SK-N-SH (cell line): ENCODE data around the gene SETX. TPM values are rescaled to one million over a fixed set of nuclear protein-coding genes. Genes with fewer than 3 reads are reported as not detected.
A peak's percentile ranks its signal among the peaks of the same experiment; 100 is the strongest.

Experiments
- CTCF ChIA-PET: fragments of 300-600, 350-600 bp; formaldehyde crosslinking; extraction: SDS; loops from one replicate; lab custom pipeline; 2021; lab: Yijun Ruan, JAX
- POLR2A ChIA-PET: fragments of 350-600 bp; sonication (Branson Sonifier 250); formaldehyde crosslinking; extraction: SDS; loops from one replicate; lab custom pipeline; 2020; ENCODE audit warnings: antibody characterized with exemption, inconsistent platforms; lab: Yijun Ruan, JAX
- DNase-seq: peaks from one replicate; pipeline ENCODE4 v3.0.0; 2012
- H2AFZ ChIP-seq: fragments of 200-600 bp; sonication (generic); 2 replicates; pipeline ENCODE4 v1.8.1; 2016; ENCODE audit warnings: antibody characterized with exemption, mild to moderate bottlenecking, low read depth
- H3F3A ChIP-seq: fragments of 200-600 bp; sonication (generic); replicated peaks from 2 replicates; pipeline ENCODE3; 2016; ENCODE audit warnings: antibody characterized with exemption, mild to moderate bottlenecking; ENCODE audit not compliant: insufficient read depth
- H3K27ac ChIP-seq, 2 experiments: fragments of 200-500 bp in 1 of 2; fragments of 200-600 bp in 1 of 2; sonication (Bioruptor generic) in 1 of 2; sonication (generic), shearing (Covaris generic) in 1 of 2; 2 replicates each; pipeline versions ENCODE4 v1.5.1 to v1.6.1; 2014 to 2016; ENCODE audit warnings: low read depth in 2 of 2, inconsistent platforms in 1 of 2, low read length in 1 of 2, mild to moderate bottlenecking in 1 of 2, mixed read lengths in 1 of 2
- H3K27me3 ChIP-seq: fragments of 200-600 bp; sonication (generic), shearing (Covaris generic); 2 replicates; pipeline ENCODE4 v1.6.1; 2016; ENCODE audit warnings: mixed run types; ENCODE audit not compliant: insufficient read depth
- H3K36me3 ChIP-seq, 2 experiments: fragments of 200-500 bp in 1 of 2; fragments of 200-600 bp in 1 of 2; sonication (Bioruptor generic) in 1 of 2; sonication (generic) in 1 of 2; replicated peaks in 1 of 2; 2 replicates each; pipeline versions ENCODE3 to v1.5.1; 2014 to 2016; ENCODE audit warnings: low read length in 1 of 2, mild to moderate bottlenecking in 1 of 2; ENCODE audit not compliant: insufficient read depth in 2 of 2, control insufficient read depth in 1 of 2
- H3K4me1 ChIP-seq, 2 experiments: fragments of 200-500 bp in 1 of 2; fragments of 200-600 bp in 1 of 2; sonication (Bioruptor generic) in 1 of 2; sonication (generic), shearing (Covaris generic) in 1 of 2; 2 replicates each; pipeline versions ENCODE4 v1.5.1 to v1.6.1; 2014 to 2016; ENCODE audit warnings: low read depth in 1 of 2, low read length in 1 of 2, mixed run types in 1 of 2; ENCODE audit not compliant: insufficient read depth in 2 of 2, control insufficient read depth in 1 of 2
- H3K4me2 ChIP-seq: fragments of 200-600 bp; sonication (generic), shearing (Covaris generic); 2 replicates; pipeline ENCODE4 v1.6.1; 2017; ENCODE audit warnings: mixed run types
- H3K4me3 ChIP-seq, 2 experiments: fragments of 200-500 bp in 1 of 2; fragments of 200-600 bp in 1 of 2; sonication (Bioruptor generic) in 1 of 2; sonication (generic), shearing (Covaris generic) in 1 of 2; 2 replicates each; pipeline versions ENCODE4 v1.5.1 to v1.8.1; 2014 to 2016; ENCODE audit warnings: low read depth in 2 of 2, inconsistent platforms in 1 of 2, low read length in 1 of 2, mild to moderate bottlenecking in 1 of 2, mixed read lengths in 1 of 2, moderate library complexity in 1 of 2
- H3K79me2 ChIP-seq: fragments of 200-600 bp; sonication (generic); 2 replicates; pipeline ENCODE4 v1.8.1; 2017; ENCODE audit warnings: mild to moderate bottlenecking; ENCODE audit not compliant: insufficient read depth
- H3K9ac ChIP-seq: fragments of 200-600 bp; sonication (generic); 2 replicates; pipeline ENCODE4 v1.6.1; 2017; ENCODE audit warnings: mixed run types
- H3K9me2 ChIP-seq: fragments of 200-600 bp; sonication (generic); 2 replicates; pipeline ENCODE4 v1.6.1; 2017; ENCODE audit warnings: mixed run types
- H3K9me3 ChIP-seq: fragments of 200-600 bp; sonication (generic); 2 replicates; pipeline ENCODE4 v1.6.1; 2017; ENCODE audit warnings: mixed run types, mild to moderate bottlenecking, moderate library complexity
- H4K20me1 ChIP-seq: fragments of 200-600 bp; sonication (generic); 2 replicates; pipeline ENCODE4 v1.6.1; 2017; ENCODE audit warnings: mild to moderate bottlenecking, mixed run types; ENCODE audit not compliant: insufficient read depth
- CTCF ChIP-seq: fragments of 200-600 bp; sonication (generic); IDR thresholded peaks from 2 replicates; pipeline ENCODE4 v1.6.1; 2017; ENCODE audit warnings: antibody characterized with exemption, mild to moderate bottlenecking, moderate library complexity
- ELF1 ChIP-seq: IDR thresholded peaks from 2 replicates; pipeline ENCODE4 v1.4.0; 2012
- FOSL2 ChIP-seq: IDR thresholded peaks from 2 replicates; pipeline ENCODE4 v1.4.0; 2012; ENCODE audit warnings: low read depth, mild to moderate bottlenecking, moderate library complexity, borderline replicate concordance
- FOXM1 ChIP-seq: IDR thresholded peaks from 2 replicates; pipeline ENCODE4 v1.4.0; 2012; ENCODE audit warnings: low read depth, mild to moderate bottlenecking
- IRF3 ChIP-seq: fragments of 150-350 bp; IDR thresholded peaks from 2 replicates; pipeline ENCODE4 v1.6.1; 2016; ENCODE audit warnings: mild to moderate bottlenecking, low read depth, low read length
- MAX ChIP-seq: IDR thresholded peaks from 2 replicates; pipeline ENCODE4 v1.4.0; 2012; ENCODE audit warnings: low read depth
- MXI1 ChIP-seq: IDR thresholded peaks from 2 replicates; pipeline ENCODE4 v1.6.1; 2012; ENCODE audit warnings: mild to moderate bottlenecking, low read depth, low read length, improper control_type of control experiment
- NFIC ChIP-seq: IDR thresholded peaks from 2 replicates; pipeline ENCODE4 v1.4.0; 2012; ENCODE audit warnings: borderline replicate concordance
- NRF1 ChIP-seq: IDR thresholded peaks from 2 replicates; pipeline ENCODE4 v1.6.1; 2012; ENCODE audit warnings: low read depth, mild to moderate bottlenecking, low read length
- WGBS: methylation state at CpG from one replicate; pipeline ENCODE4 v1.1.6; 2017; ENCODE audit warnings: low lambda C conversion rate; 5-methylcytosine and 5-hydroxymethylcytosine counted together
- polyA plus RNA-seq, 3 experiments: library from polyadenylated mRNA; depleted of rRNA; stranded (reverse); fragments of >200 nt; gene quantifications; 2 replicates each; pipeline ENCODE4 v1.2.3, GENCODE V29; 2012

Gene SETX
- polyA plus RNA-seq, 1 of the 3 experiments (the other 2 are of a cell fraction), result 12.3 TPM

- TF ChIP-seq IRF3 (no peak), FOSL2 (no peak)
These were observed 112.1 kb downstream of the SETX start (continued) for GRCh38 chr9:132242621-132243155.

GRCh38 chr9:132241840-132242620 lies 112.8 kb downstream of the SETX start:
- DNase-seq, result peak; percentile 67
- peak overlapping the region in 1 of 2 experiments; percentile 50; a peak in 1 of 4 replicates for H3K27ac ChIP-seq
- H3K27me3 ChIP-seq, result no peaks in the 10 kb centered on the region
- H3K4me2 ChIP-seq, result peak overlapping the region; percentile 93
- TF ChIP-seq NFIC (0 out of 2 replicates have a peak, but pooled peaks have one; percentile 30), FOXM1 (no peak), MXI1 (peak; percentile 43; the same call in 1 of the 2 replicates)
- H3K9me3 ChIP-seq, result no peaks in the 10 kb centered on the region
- WGBS, result 24% methylated on average over 25 of the region's 81 CpGs
- ChIA-PET POLR2A (no interaction called here), CTCF (interaction anchor here (0.5 to 12.6 kb wide), 7 partner anchors 17 to 483 kb away, joined by 3 to 218 read pairs (median 31); partner anchors contain the start of gene NTNG2)
- H3K79me2 ChIP-seq, result no peaks in the 10 kb centered on the region
- H3K4me3 ChIP-seq, result peak overlapping the region; percentile 55 to 64
- peaks cover 0 to 24% of the 10 kb centered on the region in 2 experiments; a peak in 1 of 4 replicates for H3K4me1 ChIP-seq
- no peaks in the 10 kb centered on the region for H3K9me2 ChIP-seq
- H2AFZ ChIP-seq, result peak overlapping the region; percentile 82; the same call in 1 of the 2 replicates
- 0 out of 2 replicates have a peak, but pooled peaks cover 9% of the 10 kb centered on the region for H4K20me1 ChIP-seq
- H3K36me3 ChIP-seq, result no peaks in the 10 kb centered on the region
- no peak overlapping the region for H3K9ac ChIP-seq
- H3F3A ChIP-seq, result peaks cover 6% of the 10 kb centered on the region

GRCh38 chr9:132241483-132241839 lies 113.3 kb downstream of the SETX start:
- H3K36me3 ChIP-seq, result no peaks in the 10 kb centered on the region
- no peak for TF ChIP-seq NRF1
- no peak for TF ChIP-seq CTCF
- no peak for TF ChIP-seq ELF1
- peak; percentile 51; the same call in 1 of the 2 replicates for TF ChIP-seq MXI1
- peak; percentile 49 for TF ChIP-seq MAX
- H3K79me2 ChIP-seq, result no peaks in the 10 kb centered on the region
- 0 out of 2 replicates have a peak, but pooled peaks cover 9% of the 10 kb centered on the region for H4K20me1 ChIP-seq
- H3K9me2 ChIP-seq, result no peaks in the 10 kb centered on the region
- H3K27me3 ChIP-seq, result no peaks in the 10 kb centered on the region
- WGBS, result under 1% methylated on average over 19 of the region's 33 CpGs
- POLR2A ChIA-PET, result no interaction called here
- H3K4me2 ChIP-seq, result peak overlapping the region; percentile 93
- H3K9ac ChIP-seq, result 0 out of 2 replicates have a peak overlapping the region, but pooled peaks have one; percentile 4
- no peak for DNase-seq
- H3K27ac ChIP-seq, result peak overlapping the region in 1 of 2 experiments; percentile 50; a peak in 1 of 4 replicates
- CTCF ChIA-PET, result interaction anchor here (0.5 to 12.6 kb wide), 9 partner anchors 16 to 483 kb away, joined by 3 to 218 read pairs (median 4); partner anchors contain the start of gene NTNG2
- H3F3A ChIP-seq, result peaks cover 6% of the 10 kb centered on the region
- H2AFZ ChIP-seq, result peak overlapping the region; percentile 82; the same call in 1 of the 2 replicates
- H3K9me3 ChIP-seq, result no peaks in the 10 kb centered on the region
- peaks cover 0 to 24% of the 10 kb centered on the region in 2 experiments; a peak in 1 of 4 replicates for H3K4me1 ChIP-seq
- peak overlapping the region; percentile 55 to 64 for H3K4me3 ChIP-seq
